IPS DF 6.9 (cell line): ENCODE measurements around the gene C1QB.

Source experiments
- DNase-seq: peaks from one replicate; pipeline ENCODE4 v3.0.0-alpha.2; 2013; ENCODE audit warnings: low read depth, low spot score
- H3K27ac ChIP-seq: one replicate; pipeline ENCODE4 v1.5.1; 2013; ENCODE audit warnings: low read length, control low read depth
- H3K27me3 ChIP-seq: 2 replicates; pipeline ENCODE4 v1.6.1; 2013; ENCODE audit warnings: mild to moderate bottlenecking, low read length; ENCODE audit not compliant: control insufficient read depth, insufficient read depth
- H3K36me3 ChIP-seq: 2 replicates; pipeline ENCODE4 v1.6.1; 2013; ENCODE audit warnings: low read length; ENCODE audit not compliant: control insufficient read depth, insufficient read depth
- H3K4me1 ChIP-seq: 2 replicates; pipeline ENCODE4 v1.6.1; 2013; ENCODE audit warnings: low read length; ENCODE audit not compliant: control insufficient read depth, insufficient read depth
- H3K4me3 ChIP-seq: 2 replicates; pipeline ENCODE4 v1.5.1; 2013; ENCODE audit warnings: mild to moderate bottlenecking, low read length
- H3K9me3 ChIP-seq: 2 replicates; pipeline ENCODE4 v1.6.1; 2013; ENCODE audit warnings: low read length, inconsistent platforms; ENCODE audit not compliant: control insufficient read depth, insufficient read depth
- WGBS: extraction: QIAGEN DNeasy Blood & Tissue Kit; methylation state at CpG from one replicate; pipeline ENCODE4 v1.1.7; 2013; ENCODE audit warnings: mixed read lengths, missing lambda C conversion rate; ENCODE audit not compliant: insufficient read length, insufficient coverage; 5-methylcytosine and 5-hydroxymethylcytosine counted together

The C1QB gene

GRCh38 chr1:22635436-22635835 is 17.6 kb upstream of the C1QB start:
- H3K27ac ChIP-seq, result no peak overlapping the region
- no peak overlapping the region for H3K4me3 ChIP-seq
- no CpG with 5 or more reads among the region's 7 CpGs for WGBS
- no peaks in the 10 kb centered on the region for H3K27me3 ChIP-seq
- DNase-seq, result no peak
- no peaks in the 10 kb centered on the region for H3K9me3 ChIP-seq
- no peaks in the 10 kb centered on the region for H3K36me3 ChIP-seq
- peaks cover 6% of the 10 kb centered on the region for H3K4me1 ChIP-seq

- Histone ChIP-seq H3K4me1 (peaks cover 4% of the 10 kb centered on the region), H3K36me3 (no peaks in the 10 kb centered on the region), H3K27me3 (no peaks in the 10 kb centered on the region), H3K9me3 (no peaks in the 10 kb centered on the region), H3K4me3 (no peak within 1 kb of the TSS), H3K27ac (no peak within 1 kb of the TSS)
- WGBS, result no CpG with 5 or more reads among the region's 5 CpGs
- no peak for DNase-seq
These were observed 16.7 kb upstream of the C1QB start, which contains the start of gene C1QA for GRCh38 chr1:22636353-22636752. TSS of gene C1QA (plus strand) at chr1:22636628. CDS start at chr1:22637617, 989 bp downstream.

GRCh38 chr1:22636927-22637326 is 16.1 kb upstream of the C1QB start:
- Histone ChIP-seq H3K9me3 (no peaks in the 10 kb centered on the region), H3K27me3 (no peaks in the 10 kb centered on the region), H3K36me3 (no peaks in the 10 kb centered on the region), H3K27ac (no peak overlapping the region), H3K4me3 (no peak overlapping the region), H3K4me1 (peaks cover 4% of the 10 kb centered on the region)
- no CpG with 5 or more reads among the region's 6 CpGs for WGBS
- DNase-seq, result no peak

- H3K9me3 ChIP-seq, result no peaks in the 10 kb centered on the region
- no peak overlapping the region for H3K4me3 ChIP-seq
- WGBS, result no CpG with 5 or more reads among the region's 3 CpGs
- H3K4me1 ChIP-seq, result peaks cover 4% of the 10 kb centered on the region
- no peaks in the 10 kb centered on the region for H3K36me3 ChIP-seq
- no peak overlapping the region for H3K27ac ChIP-seq
- H3K27me3 ChIP-seq, result no peaks in the 10 kb centered on the region
- no peak for DNase-seq
These were observed 15.1 kb upstream of the C1QB start for GRCh38 chr1:22637907-22638445.

- Histone ChIP-seq H3K27ac (no peak overlapping the region), H3K36me3 (no peaks in the 10 kb centered on the region), H3K4me3 (no peak overlapping the region), H3K9me3 (no peaks in the 10 kb centered on the region), H3K4me1 (peaks cover 4% of the 10 kb centered on the region), H3K27me3 (no peaks in the 10 kb centered on the region)
- no peak for DNase-seq
- WGBS, result no CpG with 5 or more reads among the region's 23 CpGs
These were observed 14.4 kb upstream of the C1QB start for GRCh38 chr1:22638476-22639234.

- peaks cover 4% of the 10 kb centered on the region for H3K4me1 ChIP-seq
- H3K27ac ChIP-seq, result no peak overlapping the region
- DNase-seq, result peak; percentile 54
- no CpG with 5 or more reads among the region's 8 CpGs for whole genome bisulfite sequencing
- H3K36me3 ChIP-seq, result no peaks in the 10 kb centered on the region
- no peak overlapping the region for H3K4me3 ChIP-seq
- H3K9me3 ChIP-seq, result no peaks in the 10 kb centered on the region
- H3K27me3 ChIP-seq, result no peaks in the 10 kb centered on the region
These were observed 13.8 kb upstream of the C1QB start for GRCh38 chr1:22639286-22639685.

GRCh38 chr1:22641247-22641646 is 11.8 kb upstream of the C1QB start:
- no peak overlapping the region for H3K4me3 ChIP-seq
- no peak for DNase-seq
- peaks cover 4% of the 10 kb centered on the region for H3K4me1 ChIP-seq
- H3K27me3 ChIP-seq, result no peaks in the 10 kb centered on the region
- WGBS, result no CpG with 5 or more reads among the region's 8 CpGs
- H3K36me3 ChIP-seq, result no peaks in the 10 kb centered on the region
- H3K9me3 ChIP-seq, result no peaks in the 10 kb centered on the region
- H3K27ac ChIP-seq, result no peak overlapping the region

GRCh38 chr1:22641906-22642636 is 11.0 kb upstream of the C1QB start:
- WGBS, result no CpG with 5 or more reads among the region's 18 CpGs
- DNase-seq, result peak; percentile 45
- H3K27me3 ChIP-seq, result no peaks in the 10 kb centered on the region
- H3K9me3 ChIP-seq, result no peaks in the 10 kb centered on the region
- H3K4me3 ChIP-seq, result no peak overlapping the region
- H3K27ac ChIP-seq, result no peak overlapping the region
- H3K4me1 ChIP-seq, result peaks cover 4% of the 10 kb centered on the region
- H3K36me3 ChIP-seq, result no peaks in the 10 kb centered on the region

GRCh38 chr1:22643381-22643780 is 9.7 kb upstream of the C1QB start, which contains the start of gene C1QC:
TSS of gene C1QC (plus strand) at chr1:22643633. CDS start at chr1:22644024, 391 bp downstream.
- Histone ChIP-seq H3K9me3 (no peaks in the 10 kb centered on the region), H3K27me3 (no peaks in the 10 kb centered on the region), H3K4me1 (peaks cover 4% of the 10 kb centered on the region), H3K27ac (no peak within 1 kb of the TSS), H3K4me3 (no peak within 1 kb of the TSS), H3K36me3 (no peaks in the 10 kb centered on the region)
- no peak for DNase-seq
- no CpG with 5 or more reads among the region's 8 CpGs for WGBS

- H3K36me3 ChIP-seq, result no peaks in the 10 kb centered on the region
- DNase-seq, result no peak
- H3K4me1 ChIP-seq, result peaks cover 3% of the 10 kb centered on the region
- no peaks in the 10 kb centered on the region for H3K9me3 ChIP-seq
- WGBS, result no CpG with 5 or more reads among the region's 12 CpGs
- H3K27ac ChIP-seq, result no peak overlapping the region
- H3K27me3 ChIP-seq, result no peaks in the 10 kb centered on the region
- H3K4me3 ChIP-seq, result no peak overlapping the region
These were observed 9.1 kb upstream of the C1QB start for GRCh38 chr1:22643928-22644327.
